IPS-15b (cell line): ENCODE results near the gene NAGS.

Experiments used
- H3K27me3 ChIP-seq: one replicate; pipeline ENCODE4 v1.6.1; 2013; ENCODE audit warnings: low read length; ENCODE audit not compliant: control insufficient read depth, insufficient read depth
- H3K36me3 ChIP-seq: one replicate; pipeline ENCODE4 v1.6.1; 2013; ENCODE audit warnings: low read length; ENCODE audit not compliant: control insufficient read depth, insufficient read depth
- H3K4me1 ChIP-seq: one replicate; pipeline ENCODE4 v1.6.1; 2013; ENCODE audit warnings: mild to moderate bottlenecking, low read length; ENCODE audit not compliant: control insufficient read depth, insufficient read depth
- H3K4me3 ChIP-seq: one replicate; pipeline ENCODE4 v1.5.1; 2013; ENCODE audit warnings: low read depth, low read length
- H3K9ac ChIP-seq: one replicate; pipeline ENCODE4 v1.6.1; 2013; ENCODE audit warnings: low read depth, mild to moderate bottlenecking, low read length
- H3K9me3 ChIP-seq: one replicate; pipeline ENCODE4 v1.6.1; 2013; ENCODE audit warnings: mild to moderate bottlenecking, low read length; ENCODE audit not compliant: control insufficient read depth, insufficient read depth

The NAGS gene

GRCh38 chr17:43974382-43975266 is 29.8 kb upstream of the NAGS start:
- H3K4me3 ChIP-seq, result no peak overlapping the region
- no peaks in the 10 kb centered on the region for H3K36me3 ChIP-seq
- H3K9ac ChIP-seq, result no peak overlapping the region
- no peaks in the 10 kb centered on the region for H3K4me1 ChIP-seq
- no peaks in the 10 kb centered on the region for H3K27me3 ChIP-seq
- H3K9me3 ChIP-seq, result no peaks in the 10 kb centered on the region

GRCh38 chr17:43975898-43976297 is 28.5 kb upstream of the NAGS start:
- Histone ChIP-seq H3K36me3 (no peaks in the 10 kb centered on the region), H3K9ac (no peak overlapping the region), H3K4me3 (no peak overlapping the region), H3K27me3 (no peaks in the 10 kb centered on the region), H3K9me3 (no peaks in the 10 kb centered on the region), H3K4me1 (no peaks in the 10 kb centered on the region)

GRCh38 chr17:43976963-43977837 is 27.2 kb upstream of the NAGS start:
- no peak overlapping the region for H3K9ac ChIP-seq
- no peaks in the 10 kb centered on the region for H3K9me3 ChIP-seq
- H3K4me1 ChIP-seq, result no peaks in the 10 kb centered on the region

GRCh38 chr17:43978078-43978477 is 26.3 kb upstream of the NAGS start:
- Histone ChIP-seq H3K9me3 (no peaks in the 10 kb centered on the region), H3K4me1 (no peaks in the 10 kb centered on the region), H3K9ac (no peak overlapping the region), H3K36me3 (no peaks in the 10 kb centered on the region), H3K27me3 (peaks cover 12% of the 10 kb centered on the region), H3K4me3 (no peak overlapping the region)

More at GRCh38 chr17:43976963-43977837, 27.2 kb upstream of the NAGS start:
- H3K36me3 ChIP-seq, result no peaks in the 10 kb centered on the region
- no peak overlapping the region for H3K4me3 ChIP-seq
- peaks cover 4% of the 10 kb centered on the region for H3K27me3 ChIP-seq

GRCh38 chr17:43979011-43979410 is 25.4 kb upstream of the NAGS start:
- Histone ChIP-seq H3K4me3 (no peak overlapping the region), H3K4me1 (no peaks in the 10 kb centered on the region), H3K36me3 (no peaks in the 10 kb centered on the region), H3K27me3 (peaks cover 16% of the 10 kb centered on the region), H3K9ac (no peak overlapping the region), H3K9me3 (no peaks in the 10 kb centered on the region)

GRCh38 chr17:43979671-43980070 is 24.8 kb upstream of the NAGS start:
- Histone ChIP-seq H3K9me3 (no peaks in the 10 kb centered on the region), H3K9ac (no peak overlapping the region), H3K27me3 (peaks cover 18% of the 10 kb centered on the region), H3K4me3 (no peak overlapping the region), H3K36me3 (no peaks in the 10 kb centered on the region), H3K4me1 (peaks cover 4% of the 10 kb centered on the region)

- Histone ChIP-seq H3K9ac (no peak overlapping the region), H3K4me3 (no peak overlapping the region), H3K9me3 (no peaks in the 10 kb centered on the region), H3K27me3 (peaks cover 18% of the 10 kb centered on the region), H3K36me3 (no peaks in the 10 kb centered on the region), H3K4me1 (peaks cover 4% of the 10 kb centered on the region)
These were observed 22.3 kb upstream of the NAGS start for GRCh38 chr17:43982171-43982570.

GRCh38 chr17:43983196-43983514 is 21.3 kb upstream of the NAGS start:
- Histone ChIP-seq H3K9me3 (no peaks in the 10 kb centered on the region), H3K4me1 (peaks cover 4% of the 10 kb centered on the region), H3K9ac (no peak overlapping the region), H3K36me3 (no peaks in the 10 kb centered on the region), H3K27me3 (peaks cover 18% of the 10 kb centered on the region), H3K4me3 (peak overlapping the region; percentile 73)

GRCh38 chr17:43983515-43984411 is 20.7 kb upstream of the NAGS start:
- Histone ChIP-seq H3K27me3 (peaks cover 18% of the 10 kb centered on the region), H3K4me3 (peak overlapping the region; percentile 73), H3K9ac (no peak overlapping the region)

GRCh38 chr17:43984521-43984920 is 19.9 kb upstream of the NAGS start:
- Histone ChIP-seq H3K4me1 (peaks cover 4% of the 10 kb centered on the region), H3K4me3 (peak overlapping the region; percentile 73), H3K36me3 (no peaks in the 10 kb centered on the region), H3K9me3 (no peaks in the 10 kb centered on the region), H3K27me3 (peaks cover 18% of the 10 kb centered on the region), H3K9ac (no peak overlapping the region)

More at GRCh38 chr17:43983515-43984411, 20.7 kb upstream of the NAGS start:
- no peaks in the 10 kb centered on the region for H3K9me3 ChIP-seq
- H3K36me3 ChIP-seq, result no peaks in the 10 kb centered on the region
- peaks cover 4% of the 10 kb centered on the region for H3K4me1 ChIP-seq
